Measurements from ENCODE around the gene FAM20A. TPM values are rescaled to one million over a fixed set of nuclear protein-coding genes. Genes with fewer than 3 reads are reported as not detected.

FAM20A gene
- total RNA-seq, 3 donors from 2014 or later (not counting 1 experiment from before 2014, with no cell fraction given) = 0.38 to 1.3 (median 0.66) TPM

DNA sequence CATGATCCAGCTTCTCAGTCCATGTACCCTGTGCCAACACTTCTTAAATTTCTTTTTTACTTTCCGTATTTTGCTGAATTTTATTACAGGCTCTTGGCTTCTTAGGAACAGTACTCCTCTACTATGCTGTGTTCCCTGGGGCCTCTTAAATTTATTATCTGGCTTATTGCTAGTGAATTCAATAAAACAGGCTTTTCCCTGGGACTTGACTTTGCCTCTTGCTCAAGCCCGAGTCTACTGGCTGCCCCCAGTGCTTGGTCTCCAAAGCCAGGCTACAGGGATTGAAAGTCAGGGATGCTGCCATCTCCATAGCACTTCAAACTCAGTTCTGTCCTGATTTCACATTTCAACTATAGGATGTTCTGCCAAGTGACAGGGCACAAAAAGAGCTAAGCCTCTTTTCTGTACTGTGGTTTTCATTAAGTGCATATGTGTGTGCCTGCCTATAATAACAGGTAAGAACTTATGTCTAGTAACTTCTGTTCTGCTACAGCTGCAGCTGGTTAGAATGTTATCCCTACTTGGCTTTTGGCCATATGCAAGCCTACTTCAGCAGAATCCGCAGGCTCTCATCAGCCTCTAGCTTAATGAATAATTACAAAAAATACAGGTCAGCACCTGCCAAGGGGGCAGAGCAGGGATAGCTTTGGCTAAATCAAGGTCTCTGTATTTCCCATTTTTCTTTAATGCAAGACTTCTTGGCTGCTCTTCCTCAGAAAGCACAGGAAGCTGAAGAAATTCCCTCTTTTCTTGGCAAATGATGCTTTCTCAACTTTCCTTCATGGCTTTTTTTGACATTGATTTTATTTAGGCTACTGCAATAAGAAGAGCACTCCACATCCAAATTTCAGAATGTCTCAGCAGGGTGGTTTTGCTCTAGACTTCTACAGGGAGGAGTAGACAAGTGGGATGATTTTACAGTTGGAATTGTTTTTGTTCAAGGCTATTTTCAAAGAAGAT is 8.2 kb downstream of the FAM20A start:
- Mint-ChIP-seq H3K27ac (no peak overlapping the region), H3K4me1 (peaks cover 11 to 13% of the 10 kb centered on the region in 2 donors), H3K27me3 (ENCODE audit: low read depth in 2 of 2) (peaks cover 38 to 63% of the 10 kb centered on the region in 2 donors), H3K4me3 (no peak overlapping the region), H3K9me3 (no peaks in the 10 kb centered on the region), H3K36me3 (no peaks in the 10 kb centered on the region)
- H3K4me3 ChIP-seq (ENCODE audit: low read length) = no peak overlapping the region
- no peak overlapping the region for H3K27ac ChIP-seq (ENCODE audit: low read length)
- no peaks in the 10 kb centered on the region for H3K4me1 ChIP-seq (ENCODE audit: control insufficient read depth, insufficient read depth, low read length)
- no peak for DNase-seq
- no peak for ATAC-seq
- no peaks in the 10 kb centered on the region for H3K36me3 ChIP-seq (ENCODE audit: control insufficient read depth, insufficient read depth, low read length)
- TF ChIP-seq, protein P1, sequence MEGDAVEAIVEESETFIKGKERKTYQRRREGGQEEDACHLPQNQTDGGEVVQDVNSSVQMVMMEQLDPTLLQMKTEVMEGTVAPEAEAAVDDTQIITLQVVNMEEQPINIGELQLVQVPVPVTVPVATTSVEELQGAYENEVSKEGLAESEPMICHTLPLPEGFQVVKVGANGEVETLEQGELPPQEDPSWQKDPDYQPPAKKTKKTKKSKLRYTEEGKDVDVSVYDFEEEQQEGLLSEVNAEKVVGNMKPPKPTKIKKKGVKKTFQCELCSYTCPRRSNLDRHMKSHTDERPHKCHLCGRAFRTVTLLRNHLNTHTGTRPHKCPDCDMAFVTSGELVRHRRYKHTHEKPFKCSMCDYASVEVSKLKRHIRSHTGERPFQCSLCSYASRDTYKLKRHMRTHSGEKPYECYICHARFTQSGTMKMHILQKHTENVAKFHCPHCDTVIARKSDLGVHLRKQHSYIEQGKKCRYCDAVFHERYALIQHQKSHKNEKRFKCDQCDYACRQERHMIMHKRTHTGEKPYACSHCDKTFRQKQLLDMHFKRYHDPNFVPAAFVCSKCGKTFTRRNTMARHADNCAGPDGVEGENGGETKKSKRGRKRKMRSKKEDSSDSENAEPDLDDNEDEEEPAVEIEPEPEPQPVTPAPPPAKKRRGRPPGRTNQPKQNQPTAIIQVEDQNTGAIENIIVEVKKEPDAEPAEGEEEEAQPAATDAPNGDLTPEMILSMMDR (IDR thresholded peaks at IDR 0.05) = no peak
- no peaks in the 10 kb centered on the region for H3K9me3 ChIP-seq (ENCODE audit: control insufficient read depth, insufficient read depth, low read length)
- intact Hi-C loops (cut with micrococcal nuclease) = no loop called here
- H3K27me3 ChIP-seq (ENCODE audit: control insufficient read depth, insufficient read depth, low read length) = no peaks in the 10 kb centered on the region
- WGBS (ENCODE audit: insufficient coverage) = 93% methylated on average over 3 of the region's 3 CpGs

DNA sequence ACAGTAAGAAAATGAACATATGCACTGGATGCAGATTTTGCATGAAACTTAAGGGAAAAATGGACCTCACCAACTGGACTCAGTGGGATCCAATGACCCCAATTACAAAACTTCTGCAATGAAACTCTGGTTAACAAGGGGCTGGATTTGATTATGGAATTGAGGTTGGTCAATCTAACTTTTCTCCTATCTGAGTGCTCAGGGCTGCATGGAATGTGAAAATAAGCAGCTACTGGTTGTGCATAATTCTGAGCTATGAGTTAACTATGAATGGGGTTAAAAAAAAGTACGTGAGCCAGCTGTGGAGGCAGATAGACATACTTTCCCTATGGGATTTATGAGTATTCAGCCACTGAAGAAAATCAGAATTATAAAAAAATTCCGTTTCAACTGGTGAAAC is 9.2 kb downstream of the FAM20A start:
- intact Hi-C loops (cut with micrococcal nuclease) = no loop called here

DNA sequence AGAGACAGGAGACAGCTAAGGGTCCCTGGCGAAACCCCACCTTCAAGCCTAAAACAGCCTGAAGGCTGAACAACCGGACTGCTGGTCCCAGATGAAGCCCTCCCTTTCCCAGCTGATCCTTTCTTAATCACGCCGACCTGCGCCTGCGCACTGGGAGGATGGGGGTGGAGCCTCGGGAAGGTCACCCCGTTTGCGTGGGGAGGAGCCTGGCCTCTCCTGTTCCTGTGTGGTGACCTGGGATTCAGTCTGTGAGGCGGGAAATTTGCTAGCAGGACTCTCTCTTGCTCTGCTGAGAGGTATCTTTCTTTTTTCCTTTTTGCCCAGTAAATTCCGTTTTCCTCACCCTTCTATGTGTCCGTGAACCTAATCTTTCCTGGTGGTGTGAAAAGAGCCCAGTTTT is 9.6 kb downstream of the FAM20A start:
- WGBS (ENCODE audit: insufficient coverage) = 79% methylated on average over 11 of the region's 12 CpGs
- TF ChIP-seq, protein P1 (IDR thresholded peaks at IDR 0.05) = no peak
- no peak overlapping the region for H3K4me3 ChIP-seq (ENCODE audit: low read length)
- no peaks in the 10 kb centered on the region for H3K9me3 ChIP-seq (ENCODE audit: control insufficient read depth, insufficient read depth, low read length)
- H3K27me3 Mint-ChIP-seq (ENCODE audit: low read depth in 2 of 2) = peaks cover 33 to 49% of the 10 kb centered on the region in 2 donors
- intact Hi-C loops (cut with micrococcal nuclease) = no loop called here
- H3K36me3 ChIP-seq (ENCODE audit: control insufficient read depth, insufficient read depth, low read length) = no peaks in the 10 kb centered on the region
- H3K4me1 Mint-ChIP-seq = peaks cover 11 to 13% of the 10 kb centered on the region in 2 donors
- H3K4me3 Mint-ChIP-seq = peak overlapping the region; percentile 21
- no peaks in the 10 kb centered on the region for H3K9me3 Mint-ChIP-seq
- H3K27ac Mint-ChIP-seq = no peak overlapping the region
- no peak overlapping the region for H3K27ac ChIP-seq (ENCODE audit: low read length)
- DNase-seq = no peak
- no peaks in the 10 kb centered on the region for H3K27me3 ChIP-seq (ENCODE audit: control insufficient read depth, insufficient read depth, low read length)
- no peaks in the 10 kb centered on the region for H3K4me1 ChIP-seq (ENCODE audit: control insufficient read depth, insufficient read depth, low read length)
- no peaks in the 10 kb centered on the region for H3K36me3 Mint-ChIP-seq
- no peak for ATAC-seq

More for the DNA sequence above, 9.2 kb downstream of the FAM20A start:
- peaks cover 37 to 54% of the 10 kb centered on the region in 2 donors for H3K27me3 Mint-ChIP-seq (ENCODE audit: low read depth in 2 of 2)
- DNase-seq (no peak), ATAC-seq (no peak)
- no peak overlapping the region for H3K4me3 ChIP-seq (ENCODE audit: low read length)
- peak overlapping the region; percentile 21 for H3K4me3 Mint-ChIP-seq
- H3K9me3 ChIP-seq (ENCODE audit: control insufficient read depth, insufficient read depth, low read length) = no peaks in the 10 kb centered on the region
- no peaks in the 10 kb centered on the region for H3K4me1 ChIP-seq (ENCODE audit: control insufficient read depth, insufficient read depth, low read length)
- H3K9me3 Mint-ChIP-seq = no peaks in the 10 kb centered on the region
- H3K36me3 Mint-ChIP-seq = no peaks in the 10 kb centered on the region
- H3K27ac Mint-ChIP-seq = no peak overlapping the region
- H3K36me3 ChIP-seq (ENCODE audit: control insufficient read depth, insufficient read depth, low read length) = no peaks in the 10 kb centered on the region
- TF ChIP-seq, protein P1 (IDR thresholded peaks at IDR 0.05) = no peak
- H3K27me3 ChIP-seq (ENCODE audit: control insufficient read depth, insufficient read depth, low read length) = no peaks in the 10 kb centered on the region
- H3K27ac ChIP-seq (ENCODE audit: low read length) = no peak overlapping the region
- peaks cover 11 to 13% of the 10 kb centered on the region in 2 donors for H3K4me1 Mint-ChIP-seq
- WGBS (ENCODE audit: insufficient coverage) = 78% methylated on average over 2 of the region's 2 CpGs

Data from natural killer cell (primary cell).